ENCODE data around the gene CPSF7. TPM values are rescaled to one million over a fixed set of nuclear protein-coding genes. Genes with fewer than 3 reads are reported as not detected.

The CPSF7 gene
- total RNA-seq, 2 donors from 2014 or later: 34.0 to 44.5 TPM

DNA sequence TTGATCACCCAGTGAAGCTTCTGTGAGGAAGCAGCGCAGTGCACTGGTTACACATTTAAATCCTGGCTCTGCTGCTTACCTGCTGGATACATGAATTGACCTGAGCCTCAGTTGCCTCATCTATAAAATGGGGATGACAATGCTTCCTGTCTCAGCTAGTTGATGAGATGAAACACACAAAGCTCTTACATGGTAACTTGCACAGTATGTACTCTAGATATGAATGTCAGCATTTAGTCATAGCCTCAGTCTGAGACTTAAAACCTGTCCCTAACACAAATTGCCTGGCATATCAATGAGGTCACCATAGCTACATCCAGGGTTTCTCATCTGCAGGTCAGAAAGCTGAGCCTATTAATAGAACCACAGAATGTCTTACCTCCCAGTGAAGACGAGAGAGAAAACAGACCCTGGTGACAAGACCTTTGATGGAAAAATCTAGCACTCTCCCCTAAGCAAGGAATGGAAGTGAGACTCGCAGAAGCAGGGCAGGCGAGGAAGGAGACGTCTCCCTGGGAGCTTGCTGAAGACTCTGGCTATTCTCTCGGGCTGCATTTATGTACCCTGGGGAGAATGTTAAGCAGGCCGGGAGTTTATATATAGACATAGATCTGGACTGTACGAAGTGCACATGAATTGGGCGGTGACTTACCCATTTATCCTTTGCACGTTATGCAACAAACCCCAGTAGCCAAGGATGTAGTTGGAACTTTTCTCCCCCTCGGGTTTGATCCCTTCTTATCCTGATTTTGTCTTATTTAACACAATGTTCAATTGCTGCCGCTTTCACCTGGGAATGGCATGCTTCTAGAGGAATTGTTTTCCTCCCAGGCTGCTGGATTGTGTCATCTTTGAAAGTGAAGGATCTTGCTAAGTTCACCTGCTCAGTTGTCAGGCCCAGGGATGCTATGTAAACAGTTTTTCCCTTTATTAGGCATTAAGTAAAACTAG, 18.1 kb upstream of the CPSF7 start:
- ATAC-seq: no peak
- H3K27ac ChIP-seq: no peak overlapping the region
- WGBS, 2 donors: 73 to 78% methylated on average over 12 of the region's 12 CpGs
- no peaks in the 10 kb centered on the region for H3K27me3 ChIP-seq
- H3K9me3 ChIP-seq: no peaks in the 10 kb centered on the region
- H3K4me3 ChIP-seq: no peak overlapping the region
- H3K36me3 ChIP-seq (replicated peaks in 1 of 2; ENCODE audit: insufficient read depth in 1 of 2, low read depth in 2 of 2): peaks cover 0 to 14% of the 10 kb centered on the region in 2 donors
- no peak for DNase-seq
- TF ChIP-seq, protein P1, sequence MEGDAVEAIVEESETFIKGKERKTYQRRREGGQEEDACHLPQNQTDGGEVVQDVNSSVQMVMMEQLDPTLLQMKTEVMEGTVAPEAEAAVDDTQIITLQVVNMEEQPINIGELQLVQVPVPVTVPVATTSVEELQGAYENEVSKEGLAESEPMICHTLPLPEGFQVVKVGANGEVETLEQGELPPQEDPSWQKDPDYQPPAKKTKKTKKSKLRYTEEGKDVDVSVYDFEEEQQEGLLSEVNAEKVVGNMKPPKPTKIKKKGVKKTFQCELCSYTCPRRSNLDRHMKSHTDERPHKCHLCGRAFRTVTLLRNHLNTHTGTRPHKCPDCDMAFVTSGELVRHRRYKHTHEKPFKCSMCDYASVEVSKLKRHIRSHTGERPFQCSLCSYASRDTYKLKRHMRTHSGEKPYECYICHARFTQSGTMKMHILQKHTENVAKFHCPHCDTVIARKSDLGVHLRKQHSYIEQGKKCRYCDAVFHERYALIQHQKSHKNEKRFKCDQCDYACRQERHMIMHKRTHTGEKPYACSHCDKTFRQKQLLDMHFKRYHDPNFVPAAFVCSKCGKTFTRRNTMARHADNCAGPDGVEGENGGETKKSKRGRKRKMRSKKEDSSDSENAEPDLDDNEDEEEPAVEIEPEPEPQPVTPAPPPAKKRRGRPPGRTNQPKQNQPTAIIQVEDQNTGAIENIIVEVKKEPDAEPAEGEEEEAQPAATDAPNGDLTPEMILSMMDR (IDR thresholded peaks at IDR 0.05): no peak
- no peak for TF ChIP-seq POLR2A (IDR thresholded peaks at IDR 0.05)
- intact Hi-C loops (cut with DNase I): loop anchor here (10.0 kb wide), 1 partner anchor 187 kb away; no protein-coding TSS in a partner anchor
- peaks cover 5% of the 10 kb centered on the region for H3K4me1 ChIP-seq

- H3K36me3 ChIP-seq (replicated peaks in 1 of 2; ENCODE audit: insufficient read depth in 1 of 2, low read depth in 2 of 2): peaks cover 0 to 14% of the 10 kb centered on the region in 2 donors
- TF ChIP-seq POLR2A (IDR thresholded peaks at IDR 0.05): no peak
- TF ChIP-seq, protein P1 (IDR thresholded peaks at IDR 0.05): peak; percentile 33 to 84 (median 72)
- peak overlapping the region in 1 of 4 donors; percentile 46 for H3K27ac ChIP-seq
- peak; percentile 85 for ATAC-seq
- no peak overlapping the region for H3K4me3 ChIP-seq
- WGBS, 2 donors: 19 to 47% methylated on average over 7 of the region's 7 CpGs
- no peaks in the 10 kb centered on the region for H3K27me3 ChIP-seq
- intact Hi-C loops (cut with DNase I): loop anchor here (10.0 kb wide), 1 partner anchor 189 kb away; no protein-coding TSS in a partner anchor
- DNase-seq: peak; percentile 83 to 90 (median 88)
- H3K9me3 ChIP-seq: no peaks in the 10 kb centered on the region
- H3K4me1 ChIP-seq: peaks cover 5% of the 10 kb centered on the region
These were observed 16.5 kb upstream of the CPSF7 start for GRCh38 chr11:61446211-61446651.

- no peaks in the 10 kb centered on the region for H3K9me3 ChIP-seq
- ATAC-seq (no peak), DNase-seq (no peak)
- H3K27me3 ChIP-seq: no peaks in the 10 kb centered on the region
- peaks cover 0 to 14% of the 10 kb centered on the region in 2 donors for H3K36me3 ChIP-seq (replicated peaks in 1 of 2; ENCODE audit: insufficient read depth in 1 of 2, low read depth in 2 of 2)
- TF ChIP-seq, protein P1 (IDR thresholded peaks at IDR 0.05): no peak
- no peak for TF ChIP-seq POLR2A (IDR thresholded peaks at IDR 0.05)
- H3K4me3 ChIP-seq: no peak overlapping the region
- intact Hi-C loops (cut with DNase I): loop anchor here (10.0 kb wide), 1 partner anchor 189 kb away; no protein-coding TSS in a partner anchor
- H3K27ac ChIP-seq: no peak overlapping the region
- WGBS, 2 donors: 72 to 73% methylated on average over 4 of the region's 4 CpGs
- H3K4me1 ChIP-seq: peaks cover 5% of the 10 kb centered on the region
These were observed 15.7 kb upstream of the CPSF7 start for GRCh38 chr11:61445516-61445915.

DNA sequence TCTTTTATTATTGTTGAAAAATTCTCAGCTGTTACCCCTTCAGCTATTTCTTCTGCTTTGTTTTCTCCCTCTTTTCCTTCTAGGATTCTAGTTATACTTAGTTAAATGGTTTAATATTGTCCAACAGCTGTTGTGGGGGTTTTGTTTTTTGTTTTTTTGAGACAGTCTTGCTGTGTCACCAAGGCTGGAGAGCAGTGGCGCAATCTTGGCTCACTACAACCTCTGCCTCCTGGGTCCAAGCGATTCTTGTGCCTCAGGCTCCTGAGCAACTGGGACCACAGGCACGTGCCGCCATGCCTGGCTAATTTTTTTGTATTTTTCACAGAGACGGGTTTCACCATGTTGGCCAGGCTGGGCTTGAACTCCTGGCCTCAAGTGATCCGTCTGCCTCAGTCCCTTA, 12.8 kb upstream of the CPSF7 start:
- H3K27me3 ChIP-seq: no peaks in the 10 kb centered on the region
- H3K4me3 ChIP-seq: no peak overlapping the region
- H3K9me3 ChIP-seq: no peaks in the 10 kb centered on the region
- H3K36me3 ChIP-seq (replicated peaks in 1 of 2; ENCODE audit: insufficient read depth in 1 of 2, low read depth in 2 of 2): peaks cover 8 to 30% of the 10 kb centered on the region in 2 donors
- WGBS, 2 donors: 95 to 96% methylated on average over 6 of the region's 6 CpGs
- ATAC-seq: no peak
- DNase-seq: no peak
- TF ChIP-seq, protein P1 (IDR thresholded peaks at IDR 0.05): no peak
- no peak for TF ChIP-seq POLR2A (IDR thresholded peaks at IDR 0.05)
- H3K4me1 ChIP-seq: peaks cover 5% of the 10 kb centered on the region
- H3K27ac ChIP-seq: no peak overlapping the region
- intact Hi-C loops (cut with DNase I): loop anchor here (10.0 kb wide), 1 partner anchor 192 kb away; no protein-coding TSS in a partner anchor

Data from body of pancreas (tissue), 4 donors.